Smooth muscle cell (in vitro differentiated cells): Measurements from ENCODE around the gene DNAH3. TPM values are rescaled to one million over a fixed set of nuclear protein-coding genes. Genes with fewer than 3 reads are reported as not detected.
"Not testable (repeated sequence)": the region's sequence is repeated elsewhere in the genome, so short reads cannot be mapped to it uniquely, and the experiment has no call there.

Experiments
- DNase-seq: peaks from one replicate; lab custom pipeline; 2025; ENCODE audit not compliant: unreplicated experiment; lab: John Stamatoyannopoulos, UW
- H2AFZ ChIP-seq: fragments of 200-600 bp; sonication (generic); 2 replicates; pipeline ENCODE4 v1.6.0; 2016; ENCODE audit warnings: antibody characterized with exemption, low read depth, mild to moderate bottlenecking
- H3F3A ChIP-seq: fragments of 200-600 bp; sonication (generic); 2 replicates; pipeline ENCODE4 v1.6.0; 2017; ENCODE audit warnings: antibody characterized with exemption, low read depth
- H3K27ac ChIP-seq: fragments of 200-600 bp; sonication (generic); 2 replicates; pipeline ENCODE4 v1.5.1; 2016; ENCODE audit warnings: low read depth, mild to moderate bottlenecking
- H3K27me3 ChIP-seq: fragments of 200-600 bp; sonication (generic); 2 replicates; pipeline ENCODE4 v1.6.1; 2016; ENCODE audit warnings: low read depth, mild to moderate bottlenecking
- H3K36me3 ChIP-seq: fragments of 200-600 bp; sonication (generic); 2 replicates; pipeline ENCODE4 v1.5.1; 2016; ENCODE audit warnings: low read depth
- H3K4me1 ChIP-seq: fragments of 200-600 bp; sonication (generic); 2 replicates; pipeline ENCODE4 v1.5.1; 2016; ENCODE audit warnings: low read depth
- H3K4me2 ChIP-seq: fragments of 200-600 bp; sonication (generic); 2 replicates; pipeline ENCODE4 v1.6.0; 2016; ENCODE audit warnings: mild to moderate bottlenecking
- H3K4me3 ChIP-seq: fragments of 200-600 bp; sonication (generic); 2 replicates; pipeline ENCODE4 v1.5.1; 2016; ENCODE audit warnings: mild to moderate bottlenecking
- H3K79me2 ChIP-seq: fragments of 200-600 bp; sonication (generic); 2 replicates; pipeline ENCODE4 v1.6.0; 2016; ENCODE audit warnings: low read depth, mild to moderate bottlenecking
- H3K9ac ChIP-seq: fragments of 200-600 bp; sonication (generic); 2 replicates; pipeline ENCODE4 v1.6.0; 2016; ENCODE audit warnings: low read depth
- H3K9me3 ChIP-seq: fragments of 200-600 bp; sonication (generic); replicated peaks from 2 replicates; pipeline ENCODE4 v1.5.1; 2016; ENCODE audit warnings: low read depth
- H4K20me1 ChIP-seq: fragments of 200-600 bp; sonication (generic); 2 replicates; pipeline ENCODE4 v1.6.0; 2016; ENCODE audit warnings: low read depth
- CTCF ChIP-seq: fragments of 200-600 bp; sonication (generic); IDR thresholded peaks from 2 replicates; pipeline ENCODE4 v1.5.1; 2017; ENCODE audit warnings: borderline replicate concordance, mild to moderate bottlenecking, antibody characterized with exemption; ENCODE audit not compliant: insufficient read depth, poor library complexity, severe bottlenecking
- WGBS: methylation state at CpG from one replicate; pipeline ENCODE4 v1.1.7; 2016; ENCODE audit warnings: low lambda C conversion rate; 5-methylcytosine and 5-hydroxymethylcytosine counted together
- polyA plus RNA-seq: library from polyadenylated mRNA; unstranded; fragments of >200 nt; fragmentation: Nextera tagmentation; extraction: Ambion mirVana; gene quantifications from 2 replicates; pipeline ENCODE4 v1.2.1, GENCODE V29; 2016
- total RNA-seq: library from RNA; depleted of rRNA; stranded (reverse); fragments of >200 nt; gene quantifications from 2 replicates; pipeline ENCODE4 v1.2.3, GENCODE V29; 2014

Gene DNAH3
- total and polyA plus RNA-seq, 2 experiments from 2014 or later = not detected

- DNase-seq = no peak
- Histone ChIP-seq H3K9ac (no peak overlapping the region), H3F3A (no peaks in the 10 kb centered on the region), H3K4me3 (no peak overlapping the region), H3K9me3 (no peaks in the 10 kb centered on the region), H3K36me3 (peaks cover 24% of the 10 kb centered on the region), H2AFZ (no peak overlapping the region), H3K4me1 (no peaks in the 10 kb centered on the region), H3K4me2 (no peak overlapping the region), H3K27ac (no peak overlapping the region), H4K20me1 (no peaks in the 10 kb centered on the region), H3K79me2 (no peaks in the 10 kb centered on the region), H3K27me3 (no peaks in the 10 kb centered on the region)
- TF ChIP-seq CTCF = no peak
- 96% methylated on average over 13 of the region's 13 CpGs for WGBS
Measured at GRCh38 chr16:21179126-21179982, 28.7 kb upstream of the DNAH3 start.

- no peaks in the 10 kb centered on the region for H3K4me1 ChIP-seq
- no peaks in the 10 kb centered on the region for H3K9me3 ChIP-seq
- no peak overlapping the region for H3K4me2 ChIP-seq
- H3K27ac ChIP-seq = no peak overlapping the region
- no peaks in the 10 kb centered on the region for H4K20me1 ChIP-seq
- no peaks in the 10 kb centered on the region for H3K27me3 ChIP-seq
- H3K4me3 ChIP-seq = no peak overlapping the region
- no peaks in the 10 kb centered on the region for H3K79me2 ChIP-seq
- H2AFZ ChIP-seq = no peak overlapping the region
- H3K36me3 ChIP-seq = peaks cover 24% of the 10 kb centered on the region
- no peaks in the 10 kb centered on the region for H3F3A ChIP-seq
- TF ChIP-seq CTCF = no peak
- no peak for DNase-seq
- H3K9ac ChIP-seq = no peak overlapping the region
- WGBS = 85% methylated on average over 1 of the region's 1 CpG
Measured at GRCh38 chr16:21175397-21175796, 24.8 kb upstream of the DNAH3 start.

- 90% methylated on average over 3 of the region's 3 CpGs for WGBS
- Histone ChIP-seq H3F3A (no peaks in the 10 kb centered on the region), H3K4me3 (no peak overlapping the region), H3K9ac (no peak overlapping the region), H2AFZ (no peak overlapping the region), H3K79me2 (no peaks in the 10 kb centered on the region), H4K20me1 (peaks cover 3% of the 10 kb centered on the region), H3K4me1 (no peaks in the 10 kb centered on the region), H3K36me3 (peaks cover 19% of the 10 kb centered on the region), H3K27ac (no peak overlapping the region), H3K27me3 (no peaks in the 10 kb centered on the region), H3K4me2 (no peak overlapping the region), H3K9me3 (no peaks in the 10 kb centered on the region)
- TF ChIP-seq CTCF = no peak
- no peak for DNase-seq
Measured at GRCh38 chr16:21172650-21173049, 22.0 kb upstream of the DNAH3 start.

GRCh38 chr16:21170116-21170515 is 19.5 kb upstream of the DNAH3 start:
- not testable (repeated sequence) for H4K20me1 ChIP-seq, H3K4me2 ChIP-seq, H3K4me1 ChIP-seq, H3K27me3 ChIP-seq, H2AFZ ChIP-seq, H3K9me3 ChIP-seq, H3K9ac ChIP-seq, H3F3A ChIP-seq, H3K27ac ChIP-seq, DNase-seq, H3K79me2 ChIP-seq, H3K4me3 ChIP-seq
- H3K36me3 ChIP-seq = peaks cover 13% of the 10 kb centered on the region
- WGBS = 92% methylated on average over 8 of the region's 8 CpGs
